Hematopoietic multipotent progenitor cell treated with erythropoietin and hydrocortisone succinate and interleukin-3 and kit ligand, for 4 days (in vitro differentiated cells): Measurements from ENCODE around the gene FAM114A1.
"Not testable (repeated sequence)": the region's sequence is repeated elsewhere in the genome, so short reads cannot be mapped to it uniquely, and the experiment has no call there.

Experiments used
- DNase-seq: peaks from one replicate; pipeline ENCODE4 v3.0.0-alpha.2; 2015

The FAM114A1 gene

DNA sequence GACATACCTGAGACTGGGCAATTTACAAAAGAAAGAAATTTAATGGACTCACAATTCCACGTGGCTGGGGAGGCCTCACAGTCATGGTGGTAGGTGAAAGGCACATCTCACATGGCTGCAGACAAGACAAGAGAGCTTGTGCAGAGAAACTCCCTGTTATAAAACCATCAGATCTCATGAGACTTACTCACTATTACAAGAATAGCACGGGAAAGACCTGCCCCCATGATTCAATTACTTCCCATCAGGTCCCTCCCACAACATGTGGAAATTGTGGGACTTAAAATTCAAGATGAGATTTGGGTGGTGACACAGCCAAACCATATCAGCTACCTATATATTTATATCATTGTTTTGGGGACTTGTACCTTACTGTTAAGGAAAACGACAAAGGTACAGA is 74.3 kb downstream of the FAM114A1 start:
- DNase-seq = not testable (repeated sequence)

DNA sequence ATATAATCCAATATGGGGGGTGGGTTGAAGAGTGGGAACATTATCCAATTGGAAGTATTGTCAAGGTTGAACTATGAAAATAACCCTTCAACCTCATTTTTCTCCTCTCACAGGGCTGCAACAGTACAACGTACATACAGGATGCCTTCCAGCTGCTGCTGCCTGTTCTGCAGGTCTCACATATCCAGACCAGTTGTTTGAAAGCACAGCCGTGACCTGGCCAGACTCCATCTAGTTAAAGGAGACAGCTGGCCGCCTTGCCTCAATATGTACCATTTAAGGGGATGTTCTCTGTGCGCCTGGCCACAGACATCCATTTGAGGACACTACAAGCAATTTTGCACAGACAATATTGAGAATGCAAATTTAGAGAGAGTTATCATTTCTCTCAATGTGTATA is 75.7 kb downstream of the FAM114A1 start:
- DNase-seq = no peak

DNA sequence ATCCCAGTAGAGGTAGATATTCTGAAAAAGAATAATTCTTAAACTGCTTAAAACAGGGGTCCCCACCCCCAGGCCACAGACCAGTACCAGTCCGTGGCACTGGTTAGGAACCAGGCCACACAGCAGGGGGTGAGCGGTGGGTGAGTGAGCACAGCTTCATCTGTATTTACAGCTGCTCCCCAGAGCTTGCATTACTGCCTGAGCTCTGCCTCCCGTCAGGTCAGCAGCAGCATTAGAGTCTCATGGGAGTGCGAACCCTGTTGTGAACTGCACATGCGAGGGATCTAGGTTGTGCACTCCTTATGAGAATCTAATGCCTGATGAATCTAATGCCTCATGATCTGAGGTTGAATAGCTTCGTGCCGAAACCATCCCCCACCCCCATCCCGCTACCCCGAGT is 76.8 kb downstream of the FAM114A1 start:
- DNase-seq = no peak

DNA sequence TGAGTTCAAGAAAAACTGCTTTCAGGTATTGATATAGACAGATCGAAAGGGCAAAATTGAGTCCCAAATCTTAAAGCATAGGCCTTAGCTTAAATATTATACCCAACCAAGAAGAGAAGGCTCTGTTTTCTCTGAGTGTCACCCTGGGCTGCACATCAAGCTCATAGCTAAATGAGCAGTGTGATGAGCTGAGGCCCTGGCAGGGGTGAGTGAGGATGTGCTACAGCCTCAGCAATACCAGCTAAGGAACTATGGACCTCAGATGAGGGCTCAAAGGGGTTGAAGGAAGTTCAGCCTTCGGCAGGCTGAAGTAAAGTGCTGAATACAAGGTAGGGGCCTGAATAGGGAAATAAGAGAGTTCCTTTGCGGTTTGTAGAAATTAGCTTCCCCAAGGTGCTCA is 79.3 kb downstream of the FAM114A1 start:
- no peak for DNase-seq

DNA sequence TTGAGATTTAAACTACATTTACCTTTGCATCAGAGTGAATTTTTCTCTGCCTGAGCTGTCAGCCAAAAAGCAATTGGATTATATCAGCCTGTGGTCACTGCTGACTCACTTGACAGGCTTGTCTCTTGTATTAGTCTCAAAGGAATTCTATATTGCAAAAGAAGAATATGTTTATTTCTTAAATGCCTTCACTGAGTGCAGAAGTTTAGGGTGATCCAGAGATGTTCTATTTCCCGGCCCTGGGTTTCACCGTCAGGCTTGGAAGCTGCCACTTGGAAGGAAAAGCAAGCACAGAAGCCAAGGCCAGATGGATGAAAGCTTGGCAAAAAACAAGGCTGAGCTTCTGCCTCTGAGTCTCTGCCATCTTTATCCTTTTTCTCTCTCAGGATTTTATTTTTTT is 80.9 kb downstream of the FAM114A1 start:
- peak; percentile 12 for DNase-seq

DNA sequence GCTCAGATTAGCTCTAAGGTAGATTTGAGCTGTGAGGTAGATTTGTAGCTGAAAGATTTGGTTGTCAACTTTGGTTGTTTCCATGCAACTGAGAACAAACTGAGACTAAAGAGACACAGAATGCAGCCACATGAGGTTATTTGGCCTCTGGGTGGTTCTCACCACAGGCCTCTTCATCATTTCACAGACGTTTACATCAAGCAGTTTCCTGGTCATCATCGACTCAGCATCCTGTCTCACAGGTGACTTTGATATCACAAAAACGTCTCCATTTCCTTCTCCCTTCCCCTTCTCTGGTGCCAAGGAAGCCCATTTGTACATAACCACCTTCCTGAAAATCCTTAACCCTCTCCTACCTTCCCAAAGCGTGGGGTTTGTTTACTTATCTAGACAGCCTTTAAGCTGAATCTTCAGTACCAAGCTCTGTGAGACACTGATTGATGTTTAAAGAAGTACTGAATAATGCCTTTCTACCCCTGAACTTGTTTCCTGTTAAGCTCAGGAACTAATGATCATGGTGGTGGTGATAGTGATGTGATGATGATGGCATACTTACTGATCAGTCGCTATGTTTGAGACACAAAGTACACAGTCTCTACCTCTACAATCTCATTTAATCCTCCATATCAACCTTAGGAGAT is 81.9 kb downstream of the FAM114A1 start:
- DNase-seq = no peak

DNA sequence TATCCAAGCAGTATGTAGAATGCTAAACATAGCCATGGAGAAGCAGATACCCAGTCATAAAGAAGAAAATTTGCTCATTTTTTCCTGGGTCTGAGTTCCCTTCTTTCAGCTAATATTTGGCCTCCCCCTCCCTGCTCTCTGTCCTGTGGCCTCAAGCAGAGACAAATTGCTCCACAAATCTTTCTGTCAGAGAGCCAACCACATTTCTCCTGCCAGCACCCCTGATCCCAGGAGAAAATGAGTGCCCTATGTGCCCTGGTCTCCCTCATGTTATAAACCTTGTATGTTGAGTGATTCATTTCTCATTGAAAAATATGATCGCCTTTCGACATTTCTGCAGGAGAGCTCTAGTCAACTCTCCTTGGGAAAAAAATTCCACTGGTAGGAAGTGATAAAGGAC is 82.6 kb downstream of the FAM114A1 start:
- DNase-seq = no peak

DNA sequence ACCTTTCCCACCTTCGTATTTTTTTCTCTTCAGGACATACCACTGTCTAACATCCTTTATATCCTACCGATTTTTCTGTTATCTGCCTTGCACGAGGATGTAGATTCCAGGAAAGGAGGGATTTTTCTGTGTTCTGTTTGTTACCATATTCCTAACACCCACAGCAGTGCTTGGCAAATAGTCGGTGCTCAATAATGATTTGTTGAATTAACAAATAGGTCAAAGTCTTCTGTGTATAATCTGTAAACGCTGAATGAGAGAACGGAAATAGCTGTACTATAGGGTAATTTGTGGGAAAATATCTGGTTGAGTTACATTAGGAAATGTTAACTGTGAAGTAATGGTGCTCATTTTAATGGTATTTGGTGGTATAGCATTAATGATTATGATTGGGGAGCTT is 83.1 kb downstream of the FAM114A1 start:
- no peak for DNase-seq

DNA sequence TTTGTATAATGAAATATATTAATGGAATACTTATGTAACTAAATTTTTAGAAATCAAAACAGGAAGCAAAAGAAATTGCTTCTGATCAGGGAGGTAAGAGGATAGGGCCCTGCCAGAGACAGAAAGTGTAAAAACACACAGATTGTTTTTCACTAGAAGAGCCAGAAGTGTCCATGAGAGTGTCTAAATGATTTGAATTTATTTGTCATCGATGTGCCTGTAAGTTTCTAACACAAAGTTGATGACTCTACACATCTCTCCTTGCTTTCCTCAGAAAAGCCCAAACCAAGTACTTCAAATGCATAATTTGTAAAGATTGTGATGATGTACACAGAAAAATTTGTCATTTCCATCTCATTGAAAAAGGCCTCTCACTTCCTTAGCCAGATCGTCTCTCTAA is 84.0 kb downstream of the FAM114A1 start:
- DNase-seq = no peak

DNA sequence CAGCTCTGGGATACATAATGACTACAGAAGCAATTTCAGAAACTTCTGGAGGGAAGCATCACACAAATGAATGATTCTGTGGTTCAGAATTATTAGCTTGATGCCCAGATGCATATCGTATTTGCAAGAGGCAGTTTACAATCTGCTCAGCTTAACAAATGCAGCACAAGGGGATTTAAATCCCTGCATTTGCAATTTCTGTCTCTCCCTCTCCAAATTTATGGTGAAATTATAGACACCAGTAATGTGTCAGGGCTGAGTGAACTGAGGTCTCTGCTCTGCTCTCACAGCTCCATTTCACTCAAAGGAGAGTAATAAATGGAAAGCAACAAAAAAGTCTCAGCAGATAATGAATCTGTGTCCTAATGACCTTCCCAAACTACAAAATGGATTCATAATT is 84.4 kb downstream of the FAM114A1 start:
- no peak for DNase-seq

DNA sequence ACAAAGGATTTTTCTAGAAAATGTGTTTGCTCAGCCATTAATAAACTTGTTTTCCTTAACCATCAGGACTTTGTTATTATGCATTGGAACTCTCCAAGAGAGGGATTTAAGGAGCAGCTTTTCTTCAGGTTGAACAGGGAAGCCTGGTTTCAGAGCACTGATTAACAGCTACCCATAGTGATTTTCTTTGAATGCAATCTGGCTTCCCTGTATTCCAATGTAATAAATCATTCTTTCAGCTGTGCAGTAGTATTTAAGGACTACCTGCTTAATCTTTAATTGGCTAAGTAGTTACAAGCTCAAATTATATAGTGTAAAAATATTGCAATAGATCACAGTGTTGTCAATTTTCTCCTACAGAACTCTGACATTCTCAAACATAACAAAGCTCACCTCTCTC is 87.1 kb downstream of the FAM114A1 start:
- no peak for DNase-seq

DNA sequence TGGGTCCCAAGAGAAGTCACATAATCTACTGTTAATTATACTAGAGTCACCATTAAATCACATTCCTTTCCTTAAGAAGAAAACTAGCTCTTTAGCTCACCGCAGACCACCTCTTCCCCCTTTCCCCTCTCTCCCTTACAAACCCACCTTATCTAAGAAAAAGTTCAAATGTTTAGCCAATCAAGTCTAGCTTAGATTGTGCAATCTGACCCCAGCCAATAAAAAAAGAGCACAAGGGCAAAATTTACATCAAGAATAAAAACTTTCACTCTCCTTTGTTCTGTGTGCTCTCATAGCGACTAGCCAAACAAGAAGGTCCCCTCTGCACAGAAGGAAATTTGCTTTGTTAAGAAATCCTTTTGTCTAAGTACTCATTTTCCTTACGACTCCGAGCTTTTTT is 88.4 kb downstream of the FAM114A1 start:
- DNase-seq = no peak

DNA sequence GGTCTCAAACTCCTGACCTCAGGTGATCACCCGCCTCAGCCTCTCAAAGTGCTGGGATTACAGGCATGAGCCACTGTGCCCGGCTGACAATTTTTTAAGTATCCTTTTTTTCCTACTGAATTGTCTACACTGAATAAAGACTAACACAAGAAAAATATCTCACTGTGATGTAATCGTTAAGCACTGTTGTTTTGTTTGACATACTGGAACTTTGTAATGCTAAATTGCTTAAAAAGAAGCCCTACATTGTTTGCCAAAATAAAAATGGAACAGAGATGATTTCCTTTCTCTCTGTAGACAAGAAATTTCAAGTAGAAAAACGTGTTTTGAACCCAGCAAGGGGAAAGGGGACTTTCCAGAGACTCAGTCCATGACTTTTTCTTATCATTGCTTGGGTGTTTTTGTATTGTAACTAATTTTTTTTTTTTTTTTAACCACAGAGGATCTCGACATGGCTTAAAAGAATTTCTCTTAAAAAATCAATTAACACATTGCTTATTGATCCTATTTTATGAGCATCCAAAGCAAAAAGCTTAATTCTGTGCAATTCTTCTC is 89.7 kb downstream of the FAM114A1 start:
- no peak for DNase-seq

DNA sequence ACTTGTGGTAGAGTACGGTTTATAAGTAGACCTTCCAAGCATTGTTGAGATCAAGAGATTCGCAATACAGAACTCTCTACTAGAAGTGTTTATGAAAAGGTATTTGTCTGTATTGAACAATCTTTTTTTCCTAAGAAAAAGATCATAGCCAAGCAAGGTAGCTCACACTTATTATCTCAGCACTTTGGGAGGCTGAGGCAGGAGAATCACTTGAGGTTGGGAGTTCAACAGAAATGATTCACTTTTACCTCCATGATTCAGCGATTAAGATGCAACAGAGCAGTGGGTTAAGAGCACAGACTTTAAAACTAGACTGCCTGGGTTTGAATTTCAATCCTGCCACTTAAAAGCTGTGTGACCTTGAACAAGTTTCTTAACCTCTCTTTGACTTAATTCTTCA is 90.3 kb downstream of the FAM114A1 start:
- no peak for DNase-seq

DNA sequence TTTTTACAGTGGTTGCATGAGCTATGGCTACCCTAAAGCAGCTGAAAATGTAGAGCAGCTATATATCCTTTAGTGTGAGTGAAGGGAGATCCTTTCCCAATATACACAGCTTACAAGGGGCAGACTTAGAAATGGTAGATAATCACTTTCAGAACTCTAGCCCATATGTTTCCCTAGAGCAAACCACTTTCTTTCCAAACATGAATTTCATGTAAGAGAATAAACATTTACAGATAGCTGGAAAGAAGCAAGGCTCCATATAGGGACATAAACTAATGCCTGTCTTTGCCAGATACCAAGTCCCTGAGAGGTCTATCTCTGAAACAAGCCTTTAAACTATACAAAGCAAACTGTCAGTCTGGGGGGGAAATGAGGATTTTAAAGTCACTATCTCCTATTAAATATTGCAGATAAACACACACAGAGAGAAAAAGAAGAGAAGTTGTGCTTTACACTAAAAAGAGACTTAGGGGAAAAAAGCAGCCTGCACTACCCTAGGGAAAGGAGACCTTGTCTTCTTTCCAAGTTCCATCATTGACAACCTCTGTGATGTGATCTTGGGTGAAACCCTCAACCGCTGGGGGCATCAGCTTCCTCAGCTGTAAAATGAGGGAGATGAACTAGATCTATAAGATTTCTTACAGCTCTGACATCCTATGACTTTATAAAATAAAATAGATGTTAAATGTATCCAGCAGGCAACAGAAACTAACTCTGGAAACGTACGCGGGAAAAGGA is 91.0 kb downstream of the FAM114A1 start:
- peak; percentile 24 for DNase-seq

DNA sequence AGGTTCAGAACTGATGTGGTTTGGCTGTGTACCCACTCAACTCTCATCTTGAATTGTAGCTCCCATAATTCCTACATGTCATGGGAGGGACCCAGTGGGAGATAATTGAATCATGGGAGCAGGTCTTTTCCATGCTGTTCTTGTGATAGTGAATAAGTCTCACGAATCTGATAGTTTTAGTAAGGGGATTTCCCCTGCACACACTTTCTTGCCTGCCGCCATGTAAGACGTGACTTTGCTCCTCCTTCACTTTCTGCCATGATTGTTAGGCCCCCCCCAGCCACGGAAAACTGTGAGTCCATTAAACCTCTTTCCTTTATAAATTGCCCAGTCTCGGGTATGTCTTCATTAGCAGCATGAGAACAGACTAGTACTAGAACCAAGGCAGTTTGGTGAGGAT is 91.6 kb downstream of the FAM114A1 start:
- DNase-seq = not testable (repeated sequence)

DNA sequence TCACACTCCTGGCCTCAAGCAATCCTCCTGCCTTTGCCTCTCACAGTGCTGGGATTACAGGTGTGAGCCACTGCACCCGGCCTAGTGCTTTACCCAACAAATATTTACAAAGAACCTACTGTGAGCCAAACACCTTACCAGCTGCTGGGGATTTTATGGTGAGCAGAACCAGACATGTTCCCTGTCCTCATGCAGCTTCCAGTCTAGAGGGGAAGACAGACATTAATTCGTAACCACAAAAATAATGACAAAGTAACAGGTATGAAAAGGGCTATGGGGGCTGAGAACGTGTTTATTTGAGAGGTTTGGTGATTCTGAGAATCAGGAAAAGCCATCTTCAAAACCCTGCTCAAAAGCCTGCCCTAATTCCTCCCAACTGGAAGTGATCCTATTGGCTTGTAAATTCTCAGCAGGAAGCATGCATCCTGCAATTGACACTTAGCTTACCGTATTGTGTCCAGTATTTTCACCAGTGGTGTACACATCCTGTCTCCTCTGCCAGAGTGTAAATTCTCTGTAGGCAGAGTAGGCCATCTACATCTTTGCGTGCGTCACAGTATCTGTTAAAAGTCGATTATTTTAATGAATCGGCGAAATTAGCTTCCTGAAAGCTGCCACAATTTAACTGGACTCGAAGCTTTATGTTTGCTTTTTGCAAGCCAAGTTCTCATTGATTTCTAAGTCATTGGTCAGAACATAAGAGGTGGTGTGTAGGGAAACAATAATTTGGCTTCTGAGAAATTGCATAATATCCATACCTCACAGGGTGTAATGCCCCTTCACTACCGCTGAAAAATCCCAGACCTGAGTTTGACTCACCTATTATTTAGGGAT is 97.6 kb downstream of the FAM114A1 start:
- DNase-seq = no peak

DNA sequence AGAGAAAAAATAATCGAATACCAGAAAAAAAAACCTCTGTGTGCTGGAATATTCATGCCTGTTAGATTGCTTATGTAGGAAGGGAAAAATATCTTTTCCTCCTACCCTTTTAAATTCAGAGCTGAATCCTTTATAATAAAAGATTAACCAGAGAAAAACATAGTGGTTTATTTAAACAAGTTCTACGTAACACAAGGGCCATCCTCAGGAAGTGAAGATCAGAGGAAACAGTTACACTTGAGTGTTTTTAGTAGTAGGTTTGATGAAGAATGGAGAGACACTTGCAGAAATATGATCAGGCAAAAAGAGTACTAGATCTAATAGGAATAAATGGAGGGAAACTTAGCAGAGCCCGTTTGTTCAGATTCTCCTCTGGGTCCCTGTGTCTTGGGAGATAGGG is 98.3 kb downstream of the FAM114A1 start:
- no peak for DNase-seq

DNA sequence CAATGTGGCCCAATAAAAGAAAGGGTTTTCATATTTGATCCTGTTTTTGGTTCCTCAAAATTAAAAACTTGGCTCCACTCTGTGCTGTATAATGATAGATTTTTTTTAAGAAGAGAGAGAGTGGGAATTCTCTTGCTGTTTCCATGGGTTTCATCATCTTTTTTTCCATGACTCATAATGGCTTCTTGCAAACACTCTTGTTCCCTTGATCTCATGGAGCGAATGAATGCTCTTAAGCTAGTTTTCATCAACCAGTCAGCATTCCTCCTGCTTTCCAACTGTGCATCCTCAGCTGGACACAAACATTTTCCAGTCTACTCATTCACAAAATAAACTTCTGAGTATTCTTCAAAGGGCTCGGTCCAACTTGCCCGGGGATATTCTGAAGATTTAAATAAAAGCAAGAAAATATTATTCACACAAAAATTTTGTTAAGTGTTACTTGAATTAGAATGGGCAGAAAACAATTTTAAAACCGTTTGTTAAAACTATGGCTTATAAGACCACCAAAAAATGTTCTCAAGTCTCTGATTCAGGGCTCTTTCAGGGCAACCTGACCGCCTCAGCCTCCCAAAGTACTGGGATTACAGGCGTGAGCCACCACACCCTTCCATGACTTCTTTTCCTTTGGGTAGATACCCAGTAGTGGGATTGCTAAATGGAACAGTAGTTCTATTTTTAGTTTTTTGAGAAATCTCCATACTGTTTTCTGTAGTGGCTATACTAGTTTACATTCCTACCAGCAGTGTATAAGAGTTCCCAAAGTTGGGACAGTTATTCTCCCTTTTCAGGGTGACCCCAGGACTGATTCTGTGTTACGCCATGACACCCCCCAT is 99.9 kb downstream of the FAM114A1 start:
- DNase-seq = no peak

DNA sequence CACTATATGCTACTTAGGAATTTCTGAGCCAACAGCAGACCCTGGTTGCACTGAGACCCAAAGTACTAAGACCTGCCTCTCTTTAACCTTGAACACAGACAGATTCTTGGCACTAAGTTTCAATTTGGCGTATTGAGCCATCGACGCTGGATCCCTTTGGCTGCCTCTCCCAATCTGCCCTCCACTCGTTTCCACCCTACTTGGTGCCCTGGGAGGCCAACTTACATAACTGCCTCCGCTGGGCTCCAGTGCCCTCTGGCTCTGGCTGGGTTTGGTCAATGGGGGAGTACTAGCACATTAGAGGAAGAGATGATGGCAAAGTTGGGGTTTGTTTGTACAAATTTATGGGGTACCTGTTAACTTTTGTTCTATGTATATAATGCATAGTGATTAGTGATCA is 101.1 kb downstream of the FAM114A1 start:
- no peak for DNase-seq

DNA sequence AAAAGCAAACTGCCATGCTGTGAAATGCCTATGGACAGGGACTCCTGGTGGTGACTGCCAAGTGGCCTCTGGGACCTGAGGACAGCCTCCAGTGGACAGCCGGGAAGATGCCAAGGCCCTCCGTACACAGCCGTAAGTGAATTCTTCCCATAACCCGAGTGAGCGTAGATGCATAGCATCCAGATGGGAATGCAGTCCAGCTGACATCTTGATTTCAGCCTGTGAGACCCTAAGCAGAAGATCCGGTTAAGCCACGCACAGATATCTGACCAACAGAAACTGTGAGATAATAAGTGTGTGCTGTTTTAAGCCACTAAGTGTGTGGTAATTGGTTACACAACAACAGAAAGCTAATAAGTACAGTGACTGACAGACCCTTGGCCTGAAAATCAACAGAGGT is 108.7 kb downstream of the FAM114A1 start:
- DNase-seq = peak; percentile 40

DNA sequence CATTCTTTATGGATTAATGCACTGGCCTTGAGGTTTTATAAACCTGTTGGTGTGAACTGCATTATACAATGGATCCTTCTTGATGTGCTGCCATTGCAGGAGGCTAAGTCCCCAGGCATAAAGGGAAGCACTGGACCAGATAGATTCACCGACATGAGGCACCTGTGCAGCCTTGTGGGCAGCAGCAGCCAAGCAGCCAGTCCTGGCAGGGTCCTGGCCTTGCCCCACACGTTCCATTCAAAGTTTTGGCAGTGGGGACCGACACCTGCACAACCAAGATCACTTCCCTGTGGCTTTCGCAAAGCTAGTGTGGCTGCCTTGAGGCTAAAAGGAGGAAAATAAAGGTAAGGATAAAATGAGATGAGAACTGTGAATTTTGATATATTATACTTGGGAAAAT is 111.5 kb downstream of the FAM114A1 start:
- DNase-seq = no peak
